Endometrial microvascular endothelial cells (primary cell): ENCODE data around the gene CYP4A11. TPM values are rescaled to one million over a fixed set of nuclear protein-coding genes. Genes with fewer than 3 reads are reported as not detected.
"Not testable (repeated sequence)": the region's sequence is repeated elsewhere in the genome, so short reads cannot be mapped to it uniquely, and the experiment has no call there.

Experiments
- in situ Hi-C: cut with HindIII; loops from 2 replicates; pipeline ENCODE4 v1.10.0; 2017; ENCODE audit warnings: low sequenced_read_pairs, low pct_unique_long_range_greater_than_20kb; ENCODE audit errors: inconsistent ontology term
- total RNA-seq: library from RNA; depleted of rRNA; stranded (reverse); fragments of >200 nt; gene quantifications from one replicate; pipeline ENCODE4 v1.2.3, GENCODE V29; 2015; ENCODE audit errors: inconsistent ontology term

CYP4A11 gene
- total RNA-seq, 1 donor from 2014 or later = not detected

DNA sequence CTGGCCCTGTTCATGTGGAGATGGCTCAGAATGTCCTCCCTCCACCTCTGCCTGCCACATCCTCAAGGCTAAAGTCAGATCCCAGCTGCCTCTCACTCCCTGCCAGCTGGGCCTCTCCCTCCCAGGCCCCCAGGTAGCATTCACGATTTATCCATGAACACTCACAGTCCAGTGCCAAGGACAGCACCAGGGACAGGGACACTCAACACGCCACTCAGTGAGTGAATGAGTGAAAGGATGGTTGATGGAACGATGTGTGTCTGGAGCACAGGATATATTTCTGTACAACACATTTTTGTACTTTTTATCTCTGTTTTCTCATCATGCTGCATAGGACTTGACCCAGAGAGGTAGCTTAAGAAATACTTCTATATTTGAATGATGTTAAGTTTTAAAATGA lies 10.1 kb downstream of the CYP4A11 start:
- in situ Hi-C loops = no loop called here

GRCh38 chr1:46927249-46927835 lies 13.9 kb downstream of the CYP4A11 start:
- in situ Hi-C loops = no loop called here

DNA sequence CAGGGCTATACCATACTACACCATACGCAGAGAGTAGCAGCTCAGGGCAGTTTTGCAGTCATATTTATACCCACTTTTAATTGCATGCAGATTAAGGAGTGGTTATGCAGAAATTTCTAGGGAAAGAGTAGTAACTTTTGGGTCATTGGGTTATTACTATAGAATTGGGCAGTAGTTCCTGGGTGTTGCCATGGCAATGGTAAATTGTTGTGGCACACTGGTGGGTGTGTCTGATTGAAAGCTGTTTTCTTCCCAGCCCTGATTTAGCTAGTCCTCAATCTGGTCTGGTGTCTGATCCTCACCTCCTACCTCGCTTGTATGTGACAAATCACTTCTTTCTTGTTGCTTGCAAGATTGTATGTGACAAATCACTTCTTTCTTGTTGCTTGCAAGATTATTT lies 30.5 kb downstream of the CYP4A11 start:
- in situ Hi-C loops = no loop called here

- in situ Hi-C loops = no loop called here
Measured at GRCh38 chr1:46903481-46903880, 37.8 kb downstream of the CYP4A11 start.

DNA sequence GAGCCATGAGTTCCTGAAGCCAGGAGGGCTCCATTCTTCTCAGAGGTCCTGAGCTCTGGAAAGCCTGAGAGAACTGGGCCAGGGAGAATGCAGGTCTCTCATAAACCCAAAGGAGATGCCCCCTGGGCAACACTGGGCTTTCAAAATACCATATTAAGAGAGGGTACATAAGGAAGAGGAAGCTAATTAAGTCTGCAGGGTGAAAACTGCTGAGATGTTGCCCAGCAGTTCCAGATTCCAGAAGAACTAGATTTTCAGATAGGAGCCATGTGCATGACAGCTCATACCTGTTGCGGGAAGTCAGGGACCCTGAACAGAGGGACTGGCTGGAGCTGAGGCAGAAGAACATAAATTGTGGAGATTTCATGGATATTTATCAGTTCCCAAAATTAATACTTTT lies 40.9 kb downstream of the CYP4A11 start:
- in situ Hi-C loops = no loop called here

DNA sequence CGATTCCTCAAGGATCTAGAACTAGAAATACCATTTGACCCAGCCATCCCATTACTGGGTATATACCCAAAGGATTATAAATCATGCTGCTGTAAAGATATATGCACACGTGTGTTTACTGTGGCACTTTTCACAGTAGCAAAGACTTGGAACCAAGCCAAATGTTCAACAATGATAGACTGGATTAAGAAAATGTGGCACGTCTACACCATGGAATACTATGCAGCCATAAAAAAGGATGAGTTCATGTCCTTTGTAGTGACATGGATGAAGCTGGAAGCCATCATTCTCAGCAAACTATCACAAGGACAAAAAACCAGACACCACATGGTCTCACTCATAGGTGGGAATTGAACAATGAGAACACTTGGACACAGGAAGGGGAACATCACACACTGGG lies 59.6 kb downstream of the CYP4A11 start:
- in situ Hi-C loops = not testable (repeated sequence)

Other genes with a start within 250 kb of the CYP4A11 start
- 46.5 TPM for gene EFCAB14, start 222.4 kb downstream of the CYP4A11 start, total RNA-seq
- not detected for gene CYP4B1, start 142.4 kb downstream of the CYP4A11 start, total RNA-seq
- not detected for gene CYP4X1, start 82.2 kb upstream of the CYP4A11 start, total RNA-seq
- not detected for gene CYP4Z1, start 125.8 kb upstream of the CYP4A11 start, total RNA-seq
- not detected for gene CYP4A22, start 196.0 kb upstream of the CYP4A11 start, total RNA-seq
- not detected for gene PDZK1IP1, start 248.6 kb upstream of the CYP4A11 start, total RNA-seq